ENCODE results near the gene ANKRD40CL. TPM values are rescaled to one million over a fixed set of nuclear protein-coding genes. Genes with fewer than 3 reads are reported as not detected.

ANKRD40CL gene
- total and polyA plus RNA-seq, 9 of the 15 experiments (the other 6 are each of a cell fraction or from before 2014, with no cell fraction given), result not detected

- no peak for TF ChIP-seq ZNF699 (CRISPR knock-in tag; IDR thresholded peaks at IDR 0.05; ENCODE audit: insufficient replicate concordance)
- TF ChIP-seq GATAD2A (IDR thresholded peaks at IDR 0.05), result 0 out of 2 replicates have a peak, but pooled peaks have one; percentile 53
- peak; percentile 8 to 35; a peak in 2 of 4 replicates for TF ChIP-seq NONO (IDR thresholded peaks at IDR 0.05; ENCODE audit: low read depth in 2 of 2, low read length in 1 of 2)
- TF ChIP-seq TCFL5 (CRISPR knock-in tag; conservative IDR thresholded peaks at IDR 0.05), result no peak
- TF ChIP-seq RBM39 (optimal IDR thresholded peaks at IDR 0.05; ENCODE audit: low read depth, low read length), result no peak
- TF ChIP-seq ARID2 (IDR thresholded peaks at IDR 0.05), result no peak
- no peak for TF ChIP-seq SETDB1 (IDR thresholded peaks at IDR 0.05; ENCODE audit: low read length)
- no peak for TF ChIP-seq KAT2B (IDR thresholded peaks at IDR 0.05; ENCODE audit: low read depth, low read length)
- TF ChIP-seq ZNF347 (CRISPR knock-in tag; IDR thresholded peaks at IDR 0.05; ENCODE audit: low read depth), result no peak
- no peak for TF ChIP-seq THRA (IDR thresholded peaks at IDR 0.05)
- no peak for TF ChIP-seq MCM3 (IDR thresholded peaks at IDR 0.05)
- TF ChIP-seq ASH1L (IDR thresholded peaks at IDR 0.05; ENCODE audit: borderline replicate concordance, low read depth, partially characterized antibody), result peak; percentile 24
- no peak for TF ChIP-seq BCL6 (CRISPR knock-in tag; IDR thresholded peaks at IDR 0.05)
- TF ChIP-seq ZNF3 (CRISPR knock-in tag; IDR thresholded peaks at IDR 0.05), result no peak
- peak; percentile 47; the same call in 1 of the 2 replicates for TF ChIP-seq C11orf30 (IDR thresholded peaks at IDR 0.05; ENCODE audit: low read depth)
- no peak for TF ChIP-seq IRF2 (CRISPR knock-in tag; IDR thresholded peaks at IDR 0.05)
- TF ChIP-seq ZNF407 (IDR thresholded peaks at IDR 0.05; ENCODE audit: low read depth), result no peak
- TF ChIP-seq ZC3H8 (IDR thresholded peaks at IDR 0.05), result no peak
- no peak for TF ChIP-seq GABPB2 (CRISPR knock-in tag; conservative IDR thresholded peaks at IDR 0.05)
- TF ChIP-seq SMAD1 (IDR thresholded peaks at IDR 0.05; ENCODE audit: low read depth, low read length, partially characterized antibody), result no peak
- TF ChIP-seq ARHGAP35 (IDR thresholded peaks at IDR 0.05; ENCODE audit: partially characterized antibody), result no peak
- TF ChIP-seq ZNF830 (CRISPR knock-in tag; IDR thresholded peaks at IDR 0.05), result peak; percentile 62; the same call in 1 of the 2 replicates
Observed at GRCh38 chr17:50719144-50719923, 48.0 kb downstream of the ANKRD40CL start, which contains the start of gene LUC7L3 (continued).

Measured in K562 (cell line).